ENCODE measurements around the gene TFDP1.
A peak's percentile ranks its signal among the peaks of the same experiment; 100 is the strongest.
"Not testable (repeated sequence)": the region's sequence is repeated elsewhere in the genome, so short reads cannot be mapped to it uniquely, and the experiment has no call there.

TFDP1 gene

GRCh38 chr13:113621046-113621445, 36.5 kb downstream of the TFDP1 start:
- no peak for DNase-seq

GRCh38 chr13:113621498-113621897, 36.9 kb downstream of the TFDP1 start:
- not testable (repeated sequence) for DNase-seq

DNA sequence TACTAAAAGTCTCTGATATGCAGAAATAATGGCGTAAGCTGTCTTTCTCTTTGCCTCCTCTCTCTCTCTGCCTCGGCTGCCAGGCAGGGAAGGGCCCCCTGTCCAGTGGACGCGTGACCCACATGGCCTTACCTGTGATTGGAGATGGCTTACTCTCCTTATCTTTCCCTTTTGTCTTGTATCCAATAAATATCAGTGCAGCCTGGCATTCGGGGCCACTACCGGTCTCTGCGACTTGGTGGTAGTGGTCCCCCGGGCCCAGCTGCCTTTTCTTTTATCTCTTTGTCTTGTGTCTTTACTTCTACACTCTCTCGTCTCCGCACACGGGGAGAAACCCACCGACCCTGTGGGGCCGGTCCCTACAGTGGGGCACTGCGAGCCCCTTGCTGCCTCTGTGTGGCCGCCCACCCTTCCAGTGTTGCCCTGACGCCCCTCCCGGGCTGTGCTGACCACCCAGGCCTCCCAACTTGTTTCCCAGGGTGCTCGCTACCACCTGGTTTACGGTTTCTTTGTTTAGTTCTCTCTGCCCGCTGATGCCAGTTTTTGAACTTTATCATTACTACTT, 37.5 kb downstream of the TFDP1 start:
- DNase-seq, result not testable (repeated sequence)

- DNase-seq, result no peak
Observed at GRCh38 chr13:113622791-113623490, 38.4 kb downstream of the TFDP1 start.

GRCh38 chr13:113623491-113624234, 39.1 kb downstream of the TFDP1 start:
- no peak for DNase-seq

DNA sequence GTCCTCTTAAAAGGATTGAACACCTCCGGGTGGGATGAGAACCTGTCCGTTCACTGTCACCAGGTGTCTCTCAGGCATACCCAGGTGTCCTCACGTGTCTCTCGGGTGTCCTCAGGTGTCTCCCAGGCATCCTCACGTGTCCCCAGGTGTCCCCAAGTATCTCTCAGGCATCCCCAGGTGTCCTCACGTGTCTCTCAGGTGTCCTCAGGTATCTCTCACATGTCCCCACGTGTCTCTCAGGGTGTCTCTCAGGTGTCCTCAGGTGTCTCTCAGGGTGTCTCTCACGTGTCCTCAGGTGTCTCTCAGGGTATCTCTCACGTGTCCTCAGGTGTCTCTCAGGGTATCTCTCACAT, 39.7 kb downstream of the TFDP1 start:
- DNase-seq, result no peak

- not testable (repeated sequence) for DNase-seq
Observed at GRCh38 chr13:113624640-113625304, 40.2 kb downstream of the TFDP1 start.

GRCh38 chr13:113625965-113626721, 41.6 kb downstream of the TFDP1 start:
- peak in 1 of 2 experiments; percentile 2 for DNase-seq

DNA sequence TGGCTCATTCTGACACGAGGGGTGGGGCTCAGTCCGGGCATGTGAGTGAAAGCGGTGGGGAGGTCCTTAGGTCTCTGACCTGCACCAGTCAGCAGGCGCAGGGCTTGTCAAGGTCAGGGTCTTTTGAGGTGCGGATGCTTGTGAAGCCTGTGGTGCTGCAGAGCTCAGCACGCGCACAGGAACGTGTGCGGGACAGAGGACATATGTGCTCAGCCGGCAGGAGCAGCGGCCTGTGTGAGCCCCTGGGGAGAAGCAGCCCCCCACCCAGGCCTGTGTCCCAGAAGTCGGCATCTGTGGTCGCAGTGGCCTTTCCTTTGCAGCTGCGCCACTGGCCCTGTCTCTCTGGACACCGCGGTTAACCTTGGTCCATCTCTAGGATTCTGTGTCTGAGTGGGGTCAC, 42.6 kb downstream of the TFDP1 start:
- DNase-seq, result no peak

DNA sequence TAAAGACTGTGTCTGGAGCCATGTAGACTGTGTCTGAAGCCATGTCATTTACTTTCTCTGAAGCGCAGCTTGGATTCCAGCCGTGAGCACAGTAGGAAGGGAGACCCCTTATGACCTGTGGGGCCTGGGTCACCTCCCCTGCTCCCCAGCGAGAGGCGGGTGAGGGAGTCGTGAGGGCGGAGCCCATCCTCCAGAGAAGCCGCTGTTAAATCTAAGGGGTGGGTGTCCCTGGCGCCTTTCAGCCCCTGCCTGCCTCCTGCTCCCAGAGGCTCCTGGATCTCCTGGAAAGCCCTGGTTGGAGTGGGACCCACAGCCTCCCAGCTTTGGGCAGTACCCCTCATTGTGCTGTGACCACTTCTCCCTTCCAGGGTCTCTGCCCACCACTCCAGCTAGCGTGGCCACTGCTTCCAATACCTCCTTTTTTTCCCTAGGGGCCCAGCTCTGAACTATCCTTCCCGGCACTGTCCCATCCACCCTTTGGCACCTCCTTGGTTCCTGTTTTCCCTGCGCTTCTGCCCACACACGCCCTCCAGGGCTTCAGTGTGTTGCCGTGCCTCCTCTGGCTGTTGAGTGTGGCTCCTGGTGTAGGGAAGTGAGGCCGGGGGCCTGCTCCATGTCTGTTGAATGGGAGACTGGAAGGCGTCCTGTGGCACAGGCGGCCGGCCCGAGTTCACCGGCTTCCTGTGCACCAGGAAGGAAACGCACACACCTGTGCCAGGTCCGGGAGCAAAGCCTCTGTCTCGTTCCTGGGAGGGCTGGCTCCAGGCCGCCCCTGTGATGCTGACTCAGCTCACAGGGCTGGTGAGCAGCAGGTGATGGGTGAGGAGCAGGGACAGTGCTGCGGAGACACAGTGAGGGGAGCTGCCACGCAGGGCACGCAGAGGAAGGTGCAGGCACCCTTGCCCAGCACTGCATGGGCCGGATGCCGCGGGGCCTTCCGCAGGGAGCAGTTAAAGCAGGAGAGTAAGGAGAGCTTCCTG, 44.0 kb downstream of the TFDP1 start:
- no peak for DNase-seq

DNA sequence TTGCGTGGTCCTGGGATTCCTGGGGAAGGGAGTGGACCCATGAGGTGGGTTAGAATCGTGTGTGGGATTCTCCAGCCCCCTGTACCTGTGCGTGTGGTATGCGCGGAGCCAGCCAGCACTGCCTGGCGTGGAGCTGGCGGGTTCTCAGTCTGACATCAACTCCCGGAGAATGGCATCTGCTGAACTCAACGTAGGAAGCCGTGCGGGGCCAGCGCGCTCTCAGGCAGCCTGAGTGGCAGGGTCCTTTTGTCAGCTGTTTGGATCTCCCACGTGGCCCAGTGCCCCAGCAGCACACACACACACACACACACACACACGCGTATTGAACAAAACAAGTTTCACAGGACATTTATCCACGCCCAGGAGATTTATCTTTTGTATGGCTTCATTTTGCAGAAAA, 45.3 kb downstream of the TFDP1 start:
- no peak for DNase-seq

- no peak for DNase-seq
Observed at GRCh38 chr13:113630296-113630695, 45.7 kb downstream of the TFDP1 start.

DNA sequence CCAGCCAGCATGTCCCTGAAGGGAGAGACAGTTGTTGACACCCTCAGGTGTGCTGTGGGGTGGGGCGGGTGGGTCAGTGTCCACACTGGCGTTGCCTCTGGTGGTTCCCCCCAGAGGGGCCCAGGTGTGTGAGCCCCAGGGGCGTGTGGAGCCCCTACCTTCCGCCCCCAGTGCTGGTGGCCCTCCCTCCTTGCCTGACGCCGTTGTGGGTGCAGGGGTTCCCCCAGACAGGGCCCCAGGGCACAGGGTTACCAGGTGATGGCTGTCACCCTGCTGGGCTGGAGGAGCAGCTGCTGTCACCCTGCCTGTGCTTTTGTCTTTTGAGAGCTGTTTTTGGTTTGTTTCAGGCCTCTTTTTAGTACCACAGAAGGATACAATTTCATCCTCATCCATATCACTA, 46.3 kb downstream of the TFDP1 start:
- no peak for DNase-seq

DNA sequence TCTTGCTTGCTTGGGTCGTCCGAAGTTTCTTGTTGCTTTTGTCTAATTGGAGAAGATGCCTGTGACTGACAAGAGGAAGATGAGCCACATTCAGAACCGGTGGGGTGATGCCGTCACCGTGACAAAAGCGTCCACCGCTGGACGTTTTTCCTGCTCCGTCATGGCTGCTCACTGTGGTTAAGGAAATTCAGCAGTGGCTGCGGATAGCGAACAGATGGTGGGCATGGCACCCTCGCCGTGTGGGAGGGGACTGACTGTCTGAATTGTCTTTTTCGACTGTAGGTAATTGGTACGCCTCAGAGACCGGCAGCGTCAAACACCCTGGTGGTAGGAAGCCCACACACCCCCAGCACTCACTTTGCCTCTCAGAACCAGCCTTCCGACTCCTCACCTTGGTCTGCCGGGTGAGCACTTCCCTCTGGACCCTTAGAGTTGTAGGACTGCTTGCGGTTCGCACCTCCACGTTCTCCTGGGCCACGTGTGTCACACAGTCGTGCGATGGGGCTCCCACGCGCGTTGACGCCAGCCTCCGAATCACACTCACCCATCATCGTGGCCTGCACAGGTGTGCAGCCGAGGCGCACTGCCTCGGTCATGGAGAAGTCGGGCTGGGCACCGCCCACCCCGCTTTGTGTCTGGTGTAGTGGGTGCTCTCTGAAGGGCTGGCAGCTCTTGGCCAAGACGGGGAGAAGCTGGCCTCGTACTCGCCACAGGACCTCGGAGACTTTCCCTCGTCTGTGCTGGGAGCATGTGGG, 47.0 kb downstream of the TFDP1 start:
- DNase-seq, result no peak

GRCh38 chr13:113632706-113633484, 48.3 kb downstream of the TFDP1 start:
- DNase-seq, result no peak

- DNase-seq, result no peak
Observed at GRCh38 chr13:113633485-113633873, 48.9 kb downstream of the TFDP1 start.

DNA sequence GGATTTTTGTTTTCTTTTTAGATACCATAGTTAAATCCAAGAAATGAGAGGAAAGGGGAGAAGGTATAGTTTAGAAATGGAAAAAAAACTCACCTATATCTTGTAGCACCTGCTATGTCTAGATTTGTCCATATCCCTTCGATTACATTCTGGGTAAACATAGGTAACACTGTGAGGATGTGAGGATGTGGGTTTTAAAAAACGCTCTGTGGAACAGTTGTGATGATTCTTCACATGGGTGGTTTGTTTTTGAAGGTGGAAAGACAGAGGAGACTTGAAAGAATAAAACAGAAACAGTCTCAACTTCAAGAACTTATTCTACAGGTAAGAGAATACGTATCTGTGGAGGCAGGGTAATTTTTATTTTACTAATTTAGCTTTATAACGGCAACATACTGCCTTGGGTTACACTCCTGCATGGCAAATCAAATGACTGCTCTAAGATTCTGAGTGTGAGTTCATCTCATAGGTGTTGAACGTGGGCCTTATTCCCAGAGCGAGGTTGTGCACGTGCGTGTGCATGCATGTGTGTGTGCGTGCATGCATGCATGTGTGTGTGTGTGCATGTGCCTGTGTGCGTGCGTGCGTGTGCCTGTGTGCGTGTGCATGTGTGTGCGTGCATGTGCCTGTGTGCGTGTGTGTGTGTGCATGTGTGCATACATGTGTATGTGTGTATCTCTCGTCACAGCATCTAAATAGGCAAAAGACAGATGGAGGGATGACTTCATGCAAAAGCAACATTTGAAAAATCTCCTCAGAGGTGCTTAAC, 49.9 kb downstream of the TFDP1 start:
- no peak for DNase-seq

- DNase-seq, result no peak
Observed at GRCh38 chr13:113635048-113635420, 50.5 kb downstream of the TFDP1 start.

GRCh38 chr13:113635709-113636108, 51.2 kb downstream of the TFDP1 start:
- DNase-seq, result no peak
